Right kidney (tissue), 1 donor: ENCODE measurements around the gene CAT.

Source experiments
- DNase-seq: peaks from one replicate; pipeline ENCODE4 v3.0.0-alpha.2; 2016

Gene CAT

DNA sequence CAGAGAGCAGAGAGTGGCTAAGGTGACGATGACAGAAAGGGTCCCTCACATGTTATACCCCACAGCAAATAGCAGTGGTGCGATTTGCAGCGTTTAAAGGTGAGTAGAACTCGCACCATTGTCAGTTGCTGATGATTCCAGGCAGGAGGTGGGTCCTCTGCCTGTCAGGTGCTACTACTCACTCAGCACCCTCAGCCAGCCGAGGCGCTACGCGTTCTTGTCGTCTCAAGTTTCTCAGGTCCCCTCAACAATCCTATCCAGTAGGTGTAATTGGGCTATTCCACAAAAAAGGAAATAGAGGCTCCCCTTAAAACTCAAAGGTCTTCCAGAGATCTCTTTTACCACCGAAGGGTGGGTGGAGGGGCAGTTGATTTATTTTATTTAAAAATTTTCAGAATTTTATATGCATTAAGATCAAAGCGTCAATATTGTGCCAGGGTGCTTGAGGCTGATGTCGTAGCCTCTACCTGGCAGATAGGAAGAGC is 56.5 kb downstream of the CAT start:
- no peak for DNase-seq

DNA sequence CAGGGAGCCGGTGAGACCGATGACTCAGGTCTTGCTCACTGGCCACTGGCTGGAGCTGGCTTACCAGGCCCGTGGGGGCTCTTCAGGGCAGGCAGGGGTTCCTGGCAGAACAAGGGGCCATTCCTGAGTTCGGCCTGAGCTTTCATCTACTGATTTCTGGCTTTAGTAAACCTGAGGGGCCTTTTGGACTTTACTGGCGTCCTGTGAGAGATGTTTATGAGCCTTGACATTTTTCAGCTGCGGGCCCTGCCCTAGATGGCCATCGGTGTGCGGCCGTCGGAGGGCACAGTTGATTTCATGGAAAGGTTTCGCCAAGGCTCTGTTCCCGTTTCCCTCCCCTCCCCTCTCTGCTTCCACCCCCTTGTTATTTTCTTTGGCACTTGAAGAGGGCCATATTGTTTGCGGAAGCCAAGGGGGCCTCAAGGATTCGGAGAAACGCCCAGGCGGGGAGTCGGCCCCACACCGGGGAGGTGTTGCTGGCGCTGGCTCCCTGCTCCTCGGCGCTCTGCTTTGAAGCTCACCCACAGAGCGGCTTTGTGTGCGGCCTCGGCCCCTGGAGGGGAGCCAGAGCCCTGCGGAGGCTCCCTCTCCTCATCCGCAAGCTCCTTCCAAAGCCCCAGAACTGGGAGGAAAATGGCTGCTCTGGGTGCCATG is 57.1 kb downstream of the CAT start:
- DNase-seq = no peak

DNA sequence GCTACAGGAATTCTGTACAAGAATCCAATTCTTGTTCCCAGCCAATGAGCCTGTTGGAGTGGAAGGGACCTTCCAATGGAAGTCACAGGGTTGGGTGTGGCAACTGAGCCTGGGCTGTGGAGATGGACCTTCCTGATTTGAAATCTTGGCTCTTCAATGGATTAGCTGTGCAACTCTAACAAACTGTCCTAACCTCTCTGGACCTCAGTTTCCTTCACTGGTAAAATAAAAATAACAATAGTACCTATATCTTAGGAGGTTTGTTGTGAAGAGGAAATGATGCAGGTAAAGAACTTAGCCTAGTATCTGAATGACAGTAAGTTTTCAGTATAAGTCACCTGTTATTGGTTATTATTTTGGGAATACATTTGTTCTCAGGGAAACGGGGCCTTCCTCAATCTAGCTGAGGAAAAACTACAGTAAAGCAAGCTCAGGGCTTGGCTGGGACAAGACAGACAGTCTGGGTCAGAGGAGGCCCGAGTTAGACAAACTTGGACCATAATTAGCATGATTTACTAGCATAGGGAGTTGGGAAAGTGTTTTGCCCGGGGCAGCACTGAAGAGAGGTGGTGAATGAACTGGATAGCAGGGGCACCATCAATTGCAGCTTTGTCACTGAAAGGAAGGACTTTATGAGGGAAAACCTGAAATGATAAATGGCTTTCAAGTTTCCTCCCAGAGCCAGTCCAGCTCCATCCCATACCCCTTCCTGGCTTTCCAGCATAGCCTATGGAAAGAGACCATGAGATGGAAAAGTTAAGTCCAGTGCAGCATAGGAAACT is 61.2 kb downstream of the CAT start:
- DNase-seq = no peak

DNA sequence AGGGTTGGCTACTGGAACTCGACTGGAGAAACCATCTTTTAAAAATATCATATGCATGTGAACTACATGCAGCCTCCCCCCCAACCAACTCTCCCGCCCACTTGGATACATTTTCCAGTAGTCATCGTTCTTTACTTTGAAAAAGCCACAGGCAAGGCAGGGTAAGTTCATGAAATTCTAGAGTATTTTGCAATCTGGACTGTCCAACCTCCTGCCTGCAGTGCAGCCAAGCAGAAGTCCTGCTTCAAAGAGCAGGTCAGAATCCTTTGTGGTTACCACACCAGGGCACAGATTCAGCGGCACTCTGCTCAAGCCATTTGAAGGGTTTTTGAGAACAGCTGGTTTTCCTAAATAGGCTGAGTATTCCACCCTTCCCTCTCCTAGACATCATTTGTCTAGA is 62.8 kb downstream of the CAT start:
- DNase-seq = no peak

DNA sequence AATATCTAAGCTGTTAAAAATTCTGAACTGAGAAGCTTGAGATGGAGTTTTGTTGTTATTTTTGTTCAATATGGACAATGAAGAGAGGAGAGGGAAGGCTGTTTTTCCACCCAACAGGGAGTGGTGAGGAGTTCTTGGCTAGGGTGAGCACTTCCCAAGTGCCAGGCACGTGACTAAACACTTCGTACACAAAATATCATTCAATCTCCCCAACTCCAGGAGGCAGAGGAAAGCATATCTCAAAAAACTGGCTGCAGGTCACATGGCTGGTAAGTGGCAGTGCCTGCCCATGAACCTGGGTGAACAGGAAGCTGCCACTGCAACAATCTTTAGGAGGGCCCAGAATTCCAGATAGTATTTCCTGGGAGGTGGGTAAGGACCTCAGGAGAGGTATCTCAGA is 63.2 kb downstream of the CAT start:
- no peak for DNase-seq

GRCh38 chr11:34502949-34503348 is 64.2 kb downstream of the CAT start:
- no peak for DNase-seq

- DNase-seq = no peak
Measured at GRCh38 chr11:34505874-34506273, 67.1 kb downstream of the CAT start.

GRCh38 chr11:34507156-34507555 is 68.4 kb downstream of the CAT start:
- DNase-seq = no peak

GRCh38 chr11:34507610-34508009 is 68.9 kb downstream of the CAT start:
- no peak for DNase-seq

GRCh38 chr11:34508524-34508923 is 69.8 kb downstream of the CAT start:
- DNase-seq = no peak

- no peak for DNase-seq
Measured at GRCh38 chr11:34509336-34509876, 70.7 kb downstream of the CAT start.

DNA sequence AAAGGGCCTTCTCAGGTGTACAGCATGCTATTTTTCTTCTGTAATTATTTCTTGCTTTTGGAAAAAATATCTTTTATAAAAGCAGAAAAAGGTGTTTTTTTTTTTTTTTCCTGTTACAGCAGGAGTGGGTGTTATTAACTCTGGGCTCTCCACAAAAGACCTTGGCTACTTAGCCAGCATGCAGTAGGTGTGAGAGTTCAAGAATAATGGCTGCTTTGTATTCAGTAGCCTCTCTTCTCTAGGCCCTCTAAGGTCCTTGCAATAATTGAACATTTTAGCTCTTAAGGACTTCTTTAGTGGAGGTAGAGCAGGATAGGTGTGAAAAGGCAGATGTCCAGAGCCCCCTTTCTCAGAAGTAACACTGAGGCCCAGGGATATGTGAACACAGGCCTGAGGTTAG is 71.5 kb downstream of the CAT start:
- no peak for DNase-seq

- no peak for DNase-seq
Measured at GRCh38 chr11:34510673-34511072, 71.9 kb downstream of the CAT start.

DNA sequence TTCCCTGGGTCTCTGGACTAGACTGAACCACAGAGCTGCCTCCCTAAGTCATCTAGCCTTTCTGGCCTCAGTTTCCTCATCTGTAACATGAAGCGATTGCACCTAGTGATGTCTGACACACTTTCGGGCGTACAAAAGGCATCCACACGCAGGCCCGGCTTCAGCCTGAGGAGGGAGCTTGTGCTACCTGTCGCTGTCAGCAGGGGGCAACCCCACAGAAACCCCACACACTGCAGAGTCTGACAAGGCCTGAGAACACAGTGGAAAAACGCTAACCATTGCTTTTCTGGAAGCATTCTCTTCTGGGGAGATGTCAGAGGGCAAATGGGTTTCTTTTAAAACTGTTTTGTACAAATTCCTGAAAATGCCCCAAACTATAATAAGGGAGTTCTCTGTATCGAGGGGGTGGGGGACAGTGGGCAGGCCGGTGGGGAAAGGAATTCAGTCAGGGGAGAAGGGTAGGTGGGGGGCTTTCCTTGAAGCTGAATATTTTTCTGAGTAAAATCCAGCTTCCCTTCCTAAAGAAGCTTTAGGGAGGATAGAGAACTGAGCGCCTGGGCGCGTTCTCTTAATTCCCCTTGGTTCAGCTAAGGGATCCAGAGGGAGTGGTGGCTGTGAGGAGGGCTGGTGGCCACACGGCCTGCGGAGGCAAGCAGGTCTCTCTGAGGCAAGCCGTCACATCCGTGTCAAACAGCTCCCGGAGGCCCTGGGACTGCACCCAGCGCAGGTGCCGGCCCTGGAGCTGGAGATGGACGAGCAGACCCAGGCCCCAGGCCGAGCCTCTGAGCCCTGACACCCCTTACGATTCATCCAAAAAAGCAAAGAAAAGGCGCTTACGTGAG is 74.3 kb downstream of the CAT start:
- no peak for DNase-seq

DNA sequence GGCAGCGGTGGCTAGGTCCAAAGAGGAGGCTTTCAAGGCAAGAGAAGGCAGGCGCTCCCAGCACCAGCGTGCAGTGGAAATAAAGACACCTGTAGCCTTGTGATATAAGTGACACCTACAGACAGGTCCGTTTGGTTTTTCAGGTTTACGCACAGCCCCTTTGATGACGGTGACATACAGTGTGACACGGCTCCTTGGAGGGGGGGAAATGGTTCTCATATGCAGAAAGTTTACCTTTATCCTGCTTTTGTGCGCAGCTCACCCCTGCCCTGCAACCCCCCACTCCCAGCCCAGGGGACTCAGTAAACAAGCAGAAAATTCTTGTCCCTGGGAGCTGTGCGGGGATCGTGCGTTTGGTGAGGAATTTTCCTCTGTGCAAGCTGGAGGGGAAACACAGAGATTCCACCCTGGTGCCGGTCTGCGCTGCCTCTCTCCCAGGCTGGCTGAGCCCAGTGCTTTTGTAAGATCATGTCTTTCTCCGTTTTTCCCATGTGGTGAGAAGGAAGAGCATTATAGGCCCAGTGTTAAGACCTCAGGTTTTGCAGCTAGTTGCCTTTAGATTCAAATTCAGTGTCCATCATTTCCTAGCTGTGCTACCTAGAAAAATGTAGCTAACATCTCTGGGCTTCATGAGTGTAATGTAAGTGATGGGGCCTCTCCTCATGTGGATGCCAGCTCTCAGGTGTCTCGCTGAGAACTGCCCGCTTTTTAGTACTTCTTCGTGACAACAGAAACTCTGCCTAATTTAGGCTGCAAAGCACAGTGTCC is 75.1 kb downstream of the CAT start, which contains the start of gene ELF5:
ELF5 (minus strand) TSS at position 113 of the 768 bp plus-strand sequence. CDS start 8,045 bp downstream, outside the sequence.
- DNase-seq = no peak

DNA sequence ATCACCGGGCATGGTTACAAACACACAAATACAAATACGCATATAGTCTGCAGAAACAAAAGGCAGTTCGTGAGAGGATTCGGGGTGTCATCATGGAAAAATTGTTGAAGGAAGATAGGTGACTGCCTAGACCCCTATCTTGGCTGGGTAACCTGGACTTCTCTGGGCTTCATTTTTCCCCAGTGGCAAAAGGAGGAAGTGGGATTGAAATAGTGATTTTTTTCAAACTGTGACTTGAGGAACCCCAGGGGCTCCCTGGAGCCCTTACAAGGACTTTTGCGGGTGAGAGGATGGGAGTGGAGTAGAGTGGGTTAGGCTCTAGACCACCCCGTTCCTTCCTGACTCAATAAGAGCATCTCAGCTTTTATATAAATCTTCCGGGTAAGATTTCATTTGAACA is 75.9 kb downstream of the CAT start:
- no peak for DNase-seq

- DNase-seq = no peak
Measured at GRCh38 chr11:34516247-34517040, 77.7 kb downstream of the CAT start.

DNA sequence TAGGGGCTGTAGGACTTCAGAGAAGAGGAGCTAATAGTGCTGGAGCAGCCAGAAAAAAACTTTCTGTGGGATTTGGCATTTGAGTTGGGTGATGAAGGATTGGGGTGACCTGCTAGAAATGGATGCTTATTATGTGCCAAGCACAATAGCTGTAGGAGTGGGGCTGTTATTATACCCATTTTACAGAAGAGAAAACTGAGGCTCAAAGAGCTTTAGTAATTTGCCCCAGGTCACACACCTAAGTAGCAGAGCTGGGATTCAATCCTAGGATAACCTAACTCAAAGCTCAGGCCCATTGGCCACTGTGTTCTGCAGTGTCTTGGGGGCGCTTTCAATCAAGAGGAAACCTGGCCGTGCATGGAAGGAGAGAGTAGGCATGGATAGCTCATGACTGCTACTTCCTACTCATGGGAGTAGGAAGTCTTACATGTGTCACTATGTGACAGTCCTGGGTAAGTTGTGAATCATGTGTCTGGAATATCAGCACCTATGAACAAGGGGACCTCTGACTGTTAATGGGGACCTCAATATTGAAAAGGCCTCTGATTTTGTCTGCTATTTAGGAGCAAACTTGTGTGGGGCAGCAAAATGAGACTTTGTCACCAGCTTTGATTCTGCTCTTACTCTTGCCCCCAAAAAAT is 81.0 kb downstream of the CAT start:
- DNase-seq = no peak

DNA sequence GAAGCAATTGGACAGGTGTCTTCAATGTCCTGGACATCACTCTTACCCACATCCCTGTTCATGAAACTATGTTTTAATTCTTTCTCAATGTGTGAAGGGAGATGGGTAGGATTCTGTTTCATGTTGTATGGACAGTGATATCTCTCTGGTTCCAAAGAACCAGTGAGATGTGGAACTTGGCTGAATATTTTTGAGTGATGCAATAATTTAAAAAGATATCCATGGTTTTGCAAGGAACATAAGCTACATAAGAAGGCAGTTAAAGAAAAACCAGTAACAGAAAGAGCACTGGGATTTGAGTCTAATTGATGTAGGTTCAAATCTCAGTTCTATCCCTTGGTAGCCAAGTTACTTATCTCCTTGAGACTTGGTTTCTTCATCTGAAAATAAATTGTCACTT is 82.5 kb downstream of the CAT start:
- DNase-seq = no peak
